ENCODE results near the gene LAD1. TPM values are rescaled to one million over a fixed set of nuclear protein-coding genes. Genes with fewer than 3 reads are reported as not detected.

Gene LAD1
- total and polyA plus RNA-seq, 2 of the 13 experiments (the other 11 are each of a cell fraction or from before 2014, with no cell fraction given), result 10.8 to 65.6 TPM

DNA sequence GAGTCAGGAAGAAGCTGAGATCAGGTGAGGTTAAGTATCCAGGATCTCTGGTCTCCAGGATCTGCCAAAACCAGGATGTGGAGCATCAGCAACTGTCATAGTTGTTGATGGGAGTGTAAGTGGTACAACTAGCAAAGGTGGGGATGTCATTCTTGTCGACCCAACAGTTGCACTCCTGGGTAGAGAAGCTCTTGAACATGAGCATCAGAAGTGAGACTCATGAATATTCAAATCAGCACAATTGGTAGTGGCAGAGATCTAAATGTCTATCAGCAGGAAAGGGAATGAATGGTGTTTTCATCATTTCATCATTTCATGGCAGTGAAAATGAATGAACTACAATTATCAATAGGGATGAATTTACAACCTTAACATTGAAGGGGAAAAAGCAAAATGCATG is 4.2 kb upstream of the LAD1 start:
- Histone ChIP-seq H3K9ac (ENCODE audit: insufficient read depth, low read depth, low read length) (no peak overlapping the region), H4K20me1 (ENCODE audit: insufficient read depth, low read length) (no peaks in the 10 kb centered on the region), H3K27me3 (ENCODE audit: control insufficient read depth in 1 of 2, insufficient read depth in 2 of 2, low read length in 2 of 2) (no peaks in the 10 kb centered on the region), H3K27ac (ENCODE audit: extremely low read length, insufficient read depth, low read length) (no peak overlapping the region), H3K4me3 (replicated peaks in 1 of 3; ENCODE audit: insufficient read depth in 1 of 3, low read depth in 2 of 3, low read length in 3 of 3) (no peak overlapping the region), H3K4me2 (ENCODE audit: low read depth, low read length) (no peak overlapping the region), H3K79me2 (ENCODE audit: insufficient read depth, low read length) (peaks cover 4% of the 10 kb centered on the region), H3K36me3 (replicated peaks in 1 of 2; ENCODE audit: control insufficient read depth in 1 of 2, insufficient read depth in 2 of 2, low read length in 2 of 2) (no peaks in the 10 kb centered on the region), H3K4me1 (ENCODE audit: insufficient read depth, low read length) (peaks cover 68% of the 10 kb centered on the region), H3K9me3 (ENCODE audit: low read length) (no peaks in the 10 kb centered on the region), H2AFZ (ENCODE audit: low read length) (no peak overlapping the region)
- ATAC-seq (no peak), DNase-seq (ENCODE audit: low spot score) (no peak), FAIRE-seq (no peak)
- ChIA-PET POLR2A (no interaction called here), CTCF (ENCODE audit: low intra/inter-chr PET ratio, low total read pairs) (no interaction called here)
- no peak for TF ChIP-seq ZNF777 (CRISPR knock-in tag; IDR thresholded peaks at IDR 0.05)
- TF ChIP-seq PHF5A (CRISPR knock-in tag; IDR thresholded peaks at IDR 0.05; ENCODE audit: low read depth, unreplicated experiment), result no peak
- TF ChIP-seq ZNF282 (IDR thresholded peaks at IDR 0.05; ENCODE audit: partially characterized antibody), result no peak
- no peak for TF ChIP-seq SRF (IDR thresholded peaks at IDR 0.05; ENCODE audit: low read depth, low read length)
- TF ChIP-seq SMARCE1 (IDR thresholded peaks at IDR 0.05; ENCODE audit: borderline replicate concordance), result no peak
- TF ChIP-seq FOXJ3 (CRISPR knock-in tag; IDR thresholded peaks at IDR 0.05; ENCODE audit: borderline replicate concordance), result no peak
- TF ChIP-seq AHR (CRISPR knock-in tag; IDR thresholded peaks at IDR 0.05), result no peak
- no peak for TF ChIP-seq RARA (CRISPR knock-in tag; IDR thresholded peaks at IDR 0.05)
- no peak for TF ChIP-seq THAP8 (CRISPR knock-in tag; IDR thresholded peaks at IDR 0.05; ENCODE audit: borderline replicate concordance)
- TF ChIP-seq HOXA9 (CRISPR knock-in tag; IDR thresholded peaks at IDR 0.05; ENCODE audit: borderline replicate concordance), result no peak
- no peak for TF ChIP-seq HIC2 (CRISPR knock-in tag; IDR thresholded peaks at IDR 0.05; ENCODE audit: low read depth)
- no peak for TF ChIP-seq ZSCAN22 (CRISPR knock-in tag; IDR thresholded peaks at IDR 0.05)
- no peak for TF ChIP-seq ZSCAN12 (CRISPR knock-in tag; IDR thresholded peaks at IDR 0.05)
- TF ChIP-seq ZNF10 (CRISPR knock-in tag; IDR thresholded peaks at IDR 0.05; ENCODE audit: borderline replicate concordance, low read depth), result no peak
- TF ChIP-seq KMT2A (CRISPR knock-in tag; IDR thresholded peaks at IDR 0.05), result no peak
- TF ChIP-seq HDAC2 (CRISPR knock-in tag; IDR thresholded peaks at IDR 0.05), result no peak
- TF ChIP-seq GABPA (IDR thresholded peaks at IDR 0.05; ENCODE audit: low read depth, low read length), result no peak
- TF ChIP-seq GABPA (CRISPR knock-in tag; IDR thresholded peaks at IDR 0.05; ENCODE audit: low read depth), result no peak
- BruUV-seq (replicated peaks), result no TSS peak
- WGBS (ENCODE audit: low lambda C conversion rate), result 76% methylated on average over 1 of the region's 1 CpG
- intact Hi-C loops (cut with micrococcal nuclease; ENCODE audit: unreplicated experiment), result no loop called here
- in situ Hi-C loops (cut with HindIII; ENCODE audit: extremely low pct_ligation_motif_present, low pct_unique_long_range_greater_than_20kb), result no loop called here

All from HepG2 (cell line).